ENCODE data around the gene STK32B.
"Not testable (repeated sequence)": the region's sequence is repeated elsewhere in the genome, so short reads cannot be mapped to it uniquely, and the experiment has no call there.

Gene STK32B

DNA sequence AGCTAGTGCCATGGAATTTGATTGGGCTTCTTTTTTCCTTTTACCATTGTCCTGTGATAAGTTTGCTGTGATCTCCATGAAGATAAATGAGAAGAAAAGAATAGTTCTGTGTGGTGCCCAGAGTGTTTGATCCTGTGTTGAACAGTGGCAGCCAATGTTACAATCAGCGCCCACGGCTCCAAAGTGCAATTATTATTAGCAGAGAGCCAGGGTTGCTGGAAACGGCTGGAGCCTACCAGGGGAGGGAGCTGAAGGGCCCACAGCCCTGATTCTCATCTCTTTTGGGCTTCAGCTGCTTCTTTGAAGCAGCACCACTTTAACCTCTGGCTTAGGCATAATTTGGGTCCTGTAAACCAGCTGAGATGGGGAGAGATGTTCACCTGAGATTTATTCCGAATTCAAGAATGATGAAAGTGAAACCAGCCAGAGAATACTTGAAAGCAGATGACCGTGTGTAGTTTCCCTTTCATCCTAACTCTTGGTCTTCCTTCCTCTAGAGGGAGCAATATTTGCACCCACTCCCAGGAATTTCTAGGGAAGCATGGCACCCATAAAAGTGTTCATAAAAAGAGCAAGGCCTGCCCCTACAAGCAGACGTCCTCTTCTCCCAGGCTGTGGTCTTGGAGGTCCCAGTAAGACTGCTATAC lies 358.8 kb downstream of the STK32B start:
- no peak for DNase-seq

DNA sequence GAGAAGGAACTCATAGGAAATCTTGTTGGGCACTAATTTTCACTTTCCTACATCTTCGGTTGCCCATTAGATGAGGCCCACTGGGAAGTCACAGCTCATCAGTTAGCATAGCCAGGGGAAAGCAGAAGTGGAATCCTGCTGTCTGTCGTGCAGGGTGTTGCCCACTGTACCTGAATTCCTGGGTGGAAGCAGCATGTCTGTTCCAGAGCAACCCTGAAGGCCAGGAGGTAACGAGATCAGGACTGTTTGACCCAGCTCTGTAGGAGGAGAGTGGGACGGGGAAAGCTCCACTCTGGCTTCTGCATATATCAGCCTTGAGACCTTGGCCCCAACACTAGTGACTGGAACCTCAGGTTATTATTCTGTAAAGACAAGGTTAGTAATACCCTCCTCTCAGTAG lies 361.0 kb downstream of the STK32B start:
- no peak for DNase-seq

DNA sequence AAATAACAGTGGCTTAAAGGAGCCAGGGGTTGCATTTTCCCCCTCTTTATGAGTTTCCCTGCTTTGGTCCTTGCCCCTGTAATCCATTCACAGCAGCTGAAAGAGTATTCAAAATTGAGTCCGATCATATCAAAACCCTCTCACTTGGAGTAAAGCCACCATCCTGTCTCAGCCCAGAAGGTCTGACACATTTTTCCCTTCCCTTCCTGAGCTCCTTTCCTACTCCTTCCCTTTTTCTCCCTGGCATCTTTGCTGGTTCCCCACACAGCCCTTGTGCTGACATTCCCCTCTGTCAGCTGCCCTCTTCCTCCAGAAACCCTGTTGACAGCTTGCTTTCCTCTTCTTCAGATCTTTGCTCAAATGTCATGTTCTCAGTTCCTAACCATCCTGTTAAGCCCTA lies 361.5 kb downstream of the STK32B start:
- no peak for DNase-seq

DNA sequence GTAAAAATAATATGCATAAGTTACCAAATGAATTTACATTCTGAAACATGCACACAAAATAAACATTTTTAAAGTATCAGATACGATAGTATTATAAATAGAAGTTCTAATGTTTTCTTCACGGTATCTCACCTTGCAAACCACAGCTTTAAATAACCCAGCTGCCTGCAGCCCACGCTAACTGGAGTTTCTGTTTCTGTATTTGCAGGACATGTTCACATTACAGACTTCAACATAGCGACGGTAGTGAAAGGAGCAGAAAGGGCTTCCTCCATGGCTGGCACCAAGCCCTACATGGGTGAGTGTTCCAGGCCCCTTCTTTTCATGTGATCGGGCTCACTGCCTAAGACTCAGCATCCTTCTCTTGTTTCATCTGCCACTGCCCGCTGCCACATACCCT lies 365.4 kb downstream of the STK32B start:
- no peak for DNase-seq

DNA sequence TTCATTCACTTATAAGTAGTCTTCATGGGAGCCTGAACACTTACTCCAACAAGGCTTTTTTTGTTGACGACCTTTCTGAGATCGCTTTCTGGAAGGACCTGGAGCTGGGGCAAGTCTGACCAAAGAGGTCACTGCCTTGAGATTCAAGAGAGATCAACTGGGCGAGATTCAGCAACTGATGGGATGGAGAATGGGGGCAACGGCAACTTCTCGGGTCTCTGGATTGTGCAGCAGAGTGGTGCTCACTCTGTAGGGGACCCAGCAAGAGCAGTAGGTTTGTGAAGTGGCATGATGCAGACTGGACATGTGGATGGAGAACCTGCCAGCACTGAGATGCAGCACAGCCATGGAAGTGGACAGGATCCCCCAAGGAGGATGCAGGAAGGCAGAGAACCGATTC lies 369.0 kb downstream of the STK32B start:
- DNase-seq, result no peak

DNA sequence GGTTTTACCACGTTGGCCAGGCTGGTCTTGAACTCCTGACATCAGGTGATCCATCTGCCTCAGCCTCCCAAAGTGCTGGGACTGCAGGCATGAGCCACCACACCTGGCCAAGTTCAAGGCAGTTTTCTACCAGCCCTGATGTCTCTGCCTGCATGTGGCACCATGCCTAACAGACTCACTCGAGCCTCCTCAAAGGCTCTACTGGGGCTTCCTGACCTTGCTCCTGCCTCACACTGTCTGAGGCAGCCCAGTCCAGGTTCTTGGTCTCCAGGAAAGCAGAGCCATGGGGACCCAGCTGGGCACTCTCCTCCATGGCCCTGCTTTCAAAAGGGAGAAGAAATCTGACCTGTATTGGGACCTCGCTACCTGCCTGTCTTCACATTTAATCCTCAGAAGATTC lies 370.1 kb downstream of the STK32B start:
- DNase-seq, result no peak

DNA sequence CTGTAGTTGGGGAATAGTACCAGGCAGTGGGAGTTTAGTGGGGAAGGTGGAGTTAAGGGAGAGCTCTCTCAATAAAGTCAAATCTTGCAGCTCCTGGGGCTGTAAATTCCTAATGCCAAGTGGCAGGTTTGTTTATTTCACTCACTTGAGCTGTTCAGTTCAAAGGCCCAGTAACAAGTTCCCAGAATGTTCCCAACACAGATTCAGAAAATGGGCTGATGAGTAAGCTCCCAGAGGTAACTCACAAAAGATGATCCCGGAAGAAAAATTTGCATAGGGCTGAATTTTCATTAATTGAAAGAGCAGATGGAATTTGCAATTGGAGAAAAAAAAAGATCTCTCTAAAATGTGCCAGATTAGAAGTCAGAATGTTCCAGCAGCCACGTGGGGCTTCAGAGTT lies 370.9 kb downstream of the STK32B start:
- DNase-seq, result no peak

DNA sequence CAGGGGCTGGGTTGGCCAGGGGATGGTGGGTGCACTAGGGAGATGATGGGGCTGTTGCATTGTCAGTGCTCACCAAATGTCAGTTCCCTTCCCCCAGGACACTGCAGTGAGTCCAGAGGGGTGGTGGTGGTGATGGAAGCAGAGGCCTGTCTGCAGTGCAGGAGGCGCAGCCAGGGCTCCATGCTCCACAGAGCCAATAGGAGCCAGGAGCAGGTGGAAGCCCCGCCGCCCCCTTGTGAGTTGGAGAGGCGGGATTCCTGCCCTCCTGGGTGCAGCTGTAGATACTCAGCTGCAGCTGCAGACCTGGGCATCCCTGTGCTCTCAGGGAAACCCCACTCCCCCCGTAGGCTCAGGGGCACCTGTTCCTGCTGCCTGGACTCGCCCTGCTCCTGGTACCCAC lies 372.4 kb downstream of the STK32B start:
- DNase-seq, result no peak

DNA sequence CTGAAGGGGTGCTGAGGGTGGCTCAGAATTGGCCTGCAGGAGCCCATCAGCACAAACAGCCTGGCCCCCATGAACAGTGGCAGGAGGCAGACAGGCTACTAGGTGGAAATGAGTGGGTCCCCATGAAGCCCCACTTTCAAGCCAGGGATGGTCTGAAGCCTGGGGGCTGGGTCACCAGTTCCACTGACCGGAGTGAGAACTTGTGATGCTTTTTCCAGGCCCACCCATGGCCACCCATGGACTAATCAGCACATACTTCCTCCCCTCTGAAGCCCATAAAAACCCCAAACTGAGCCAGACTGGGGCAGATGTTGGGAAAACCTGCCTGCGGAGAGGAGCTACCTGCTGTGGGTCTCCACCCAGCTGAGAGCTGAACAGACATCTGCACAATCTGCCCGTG lies 372.9 kb downstream of the STK32B start:
- no peak for DNase-seq

DNA sequence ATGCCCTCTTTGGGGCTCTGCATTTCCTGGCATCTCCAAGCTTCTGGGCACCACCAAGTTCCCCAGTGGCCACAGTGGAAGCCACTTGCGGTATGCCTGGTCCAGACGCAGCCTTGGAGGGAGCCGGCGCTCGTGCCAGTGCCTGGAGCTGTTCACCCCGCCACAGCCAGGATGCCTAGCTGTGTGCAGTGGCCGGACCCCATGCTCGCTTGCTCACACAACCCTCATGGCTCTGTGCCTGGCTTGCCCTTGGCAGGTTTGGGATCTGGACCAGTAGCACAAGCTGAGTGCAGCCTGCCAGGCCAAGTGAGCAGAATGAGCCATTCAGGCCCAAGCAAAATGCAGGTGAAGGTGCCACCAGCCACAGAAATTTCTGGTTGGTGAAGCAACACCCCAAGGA lies 373.6 kb downstream of the STK32B start:
- DNase-seq, result no peak

DNA sequence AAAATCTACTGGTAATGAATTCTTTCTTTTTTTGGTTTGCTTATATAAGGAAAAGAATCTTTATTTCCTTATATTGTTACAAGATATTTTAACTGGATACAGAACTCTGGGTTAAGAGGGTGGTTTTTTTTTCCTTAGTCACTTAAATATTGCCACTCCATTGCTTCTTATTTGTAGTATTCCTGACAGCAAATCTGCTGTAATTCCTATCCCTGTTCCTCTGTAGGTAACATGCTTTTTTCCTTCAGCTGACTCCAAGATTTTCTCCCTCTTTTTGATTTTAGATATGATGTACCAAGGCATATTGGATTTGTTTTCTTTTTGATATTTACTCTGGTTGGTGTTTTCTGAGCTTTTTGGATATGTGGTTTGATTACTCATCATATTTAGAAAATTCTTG lies 378.5 kb downstream of the STK32B start:
- DNase-seq, result no peak

DNA sequence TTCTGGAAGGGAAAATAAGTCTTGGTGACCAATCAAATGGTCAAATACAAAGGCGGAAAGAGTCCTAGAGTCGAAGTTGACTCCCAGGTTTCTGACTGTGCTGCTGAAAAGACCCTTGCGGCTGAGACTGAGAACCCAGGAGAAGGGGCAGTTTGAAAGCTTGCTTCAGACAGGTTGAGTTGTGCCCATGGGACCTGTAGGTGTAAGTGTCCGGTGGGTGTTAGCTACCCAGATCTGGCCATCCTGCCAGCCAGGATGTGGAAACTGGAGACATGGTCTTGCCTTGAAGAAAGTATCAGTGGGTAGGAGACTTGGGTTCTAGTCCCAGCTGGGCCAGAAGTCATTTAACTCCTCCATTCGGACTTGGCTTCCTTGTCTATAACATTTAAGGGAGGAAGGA lies 381.9 kb downstream of the STK32B start:
- no peak for DNase-seq

DNA sequence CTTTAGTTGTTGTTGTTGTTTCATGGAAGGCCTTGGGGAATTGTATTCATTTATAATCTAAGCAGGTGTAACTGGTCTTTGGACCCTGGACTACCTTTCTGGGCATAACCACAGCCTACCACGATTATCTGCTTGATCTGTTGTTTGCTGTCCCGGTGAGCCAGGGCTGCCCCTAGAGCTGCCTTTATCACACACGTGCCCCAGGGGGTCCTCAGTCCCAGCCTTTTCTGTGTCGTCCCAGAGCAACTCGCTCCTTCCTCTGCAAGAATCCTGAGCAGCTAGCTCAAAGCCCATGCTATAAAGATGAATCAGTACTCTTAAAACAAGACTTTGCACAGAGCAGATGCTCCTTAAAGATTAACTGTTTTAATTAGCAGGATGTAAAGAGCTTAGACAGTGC lies 383.9 kb downstream of the STK32B start:
- DNase-seq, result no peak

DNA sequence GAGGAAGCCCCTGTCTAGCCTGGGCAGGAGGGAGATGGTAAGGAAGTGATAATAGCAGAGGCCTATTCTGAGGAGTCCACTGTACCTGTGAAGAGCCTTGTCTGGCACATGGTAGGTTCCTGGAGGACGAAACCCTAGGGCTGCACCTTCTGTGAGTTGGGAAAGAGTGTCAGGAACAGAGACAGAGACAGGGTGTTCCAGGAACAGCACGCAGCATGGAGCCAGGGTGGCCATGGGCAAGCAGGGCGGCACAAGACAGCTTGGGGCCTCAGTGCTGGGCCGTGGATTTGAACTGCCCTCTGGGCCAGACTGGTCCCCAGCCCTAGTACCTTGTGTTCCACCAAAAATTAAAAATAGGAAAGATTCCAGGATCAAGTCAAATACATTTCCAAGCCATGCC lies 384.5 kb downstream of the STK32B start:
- DNase-seq, result no peak

DNA sequence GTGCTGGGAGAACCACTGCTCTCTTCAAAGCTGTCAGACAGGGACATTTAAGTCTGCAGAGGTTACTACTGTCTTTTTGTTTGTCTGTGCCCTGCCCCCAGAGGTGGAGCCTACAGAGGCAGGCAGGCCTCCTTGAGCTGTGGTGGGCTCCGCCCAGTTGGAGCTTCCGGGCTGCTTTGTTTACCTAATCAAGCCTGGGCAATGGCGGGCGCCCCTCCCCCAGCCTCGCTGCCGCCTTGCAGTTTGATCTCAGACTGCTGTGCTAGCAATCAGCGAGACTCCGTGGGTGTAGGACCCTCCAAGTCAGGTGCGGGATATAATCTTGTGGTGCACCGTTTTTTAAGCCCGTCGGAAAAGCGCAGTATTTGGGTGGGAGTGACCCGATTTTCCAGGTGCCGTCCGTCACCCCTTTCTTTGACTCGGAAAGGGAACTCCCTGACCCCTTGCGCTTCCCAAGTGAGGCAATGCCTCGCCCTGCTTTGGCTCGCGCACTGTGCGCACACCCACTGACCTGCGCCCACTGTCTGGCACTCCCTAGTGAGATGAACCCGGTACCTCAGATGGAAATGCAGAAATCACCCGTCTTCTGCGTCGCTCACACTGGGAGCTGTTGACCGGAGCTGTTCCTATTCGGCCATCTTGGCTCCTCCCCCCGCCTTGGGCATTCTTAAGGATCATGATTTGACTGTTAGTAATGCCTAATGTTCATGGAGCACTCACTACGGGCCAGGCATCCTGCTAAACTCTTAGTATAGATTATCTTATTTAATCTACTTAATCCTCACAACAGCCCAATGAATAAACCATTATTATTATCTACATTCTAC lies 392.9 kb downstream of the STK32B start:
- not testable (repeated sequence) for DNase-seq

DNA sequence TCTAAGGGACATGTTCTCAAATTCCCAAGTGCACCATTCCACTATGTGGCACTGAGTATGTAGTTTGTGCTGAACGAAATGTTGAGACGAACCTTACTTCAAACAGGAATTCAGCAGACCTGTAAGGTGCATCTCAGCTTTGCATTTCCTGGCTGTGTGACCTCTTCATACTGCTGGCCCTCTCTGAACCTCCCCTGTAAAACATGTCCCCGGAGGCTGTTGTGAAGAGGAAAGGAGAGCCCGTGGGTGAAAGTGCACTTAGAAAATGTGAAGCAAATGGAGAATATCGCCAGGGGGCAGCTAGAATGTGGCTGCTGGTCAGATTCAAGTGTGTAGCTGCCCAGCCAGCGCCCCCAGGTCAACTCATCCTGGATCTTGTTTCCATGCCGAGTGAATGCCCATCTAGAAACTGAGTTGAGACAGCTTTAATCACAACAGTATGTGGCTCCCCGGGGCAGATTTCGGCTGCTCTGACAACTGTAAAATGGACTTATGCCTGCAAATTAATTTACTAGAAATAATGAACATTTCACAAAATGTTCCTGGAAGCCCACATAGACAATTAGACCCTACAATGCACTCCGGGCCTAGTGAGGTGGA lies 393.7 kb downstream of the STK32B start:
- no peak for DNase-seq

DNA sequence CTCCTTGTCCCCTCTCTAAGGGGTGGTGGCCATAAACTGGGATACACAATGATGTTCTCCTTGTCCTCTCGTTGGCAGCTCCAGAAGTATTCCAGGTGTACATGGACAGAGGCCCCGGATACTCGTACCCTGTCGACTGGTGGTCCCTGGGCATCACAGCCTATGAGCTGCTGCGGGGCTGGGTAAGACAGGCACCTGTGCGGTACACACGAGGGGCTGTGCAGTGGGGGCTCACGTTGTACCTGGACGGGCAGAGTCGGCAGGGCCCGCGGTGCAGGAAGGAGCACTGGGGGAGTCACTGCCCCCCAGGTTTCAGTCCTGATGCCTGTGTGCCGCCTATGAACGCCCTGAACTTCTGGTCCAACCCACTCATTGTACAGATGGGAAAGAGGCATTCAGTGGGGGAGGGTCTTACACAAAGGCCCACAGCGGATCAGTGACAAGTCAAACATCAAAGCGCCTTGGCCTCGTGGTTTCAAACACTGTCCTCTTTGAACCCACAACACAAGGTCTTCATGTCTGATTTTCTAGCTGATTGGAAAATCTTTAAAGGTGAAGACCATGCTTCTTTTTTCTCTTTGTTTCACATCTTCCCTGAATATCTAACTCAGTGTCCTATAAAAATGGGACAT lies 395.4 kb downstream of the STK32B start:
- DNase-seq, result no peak

DNA sequence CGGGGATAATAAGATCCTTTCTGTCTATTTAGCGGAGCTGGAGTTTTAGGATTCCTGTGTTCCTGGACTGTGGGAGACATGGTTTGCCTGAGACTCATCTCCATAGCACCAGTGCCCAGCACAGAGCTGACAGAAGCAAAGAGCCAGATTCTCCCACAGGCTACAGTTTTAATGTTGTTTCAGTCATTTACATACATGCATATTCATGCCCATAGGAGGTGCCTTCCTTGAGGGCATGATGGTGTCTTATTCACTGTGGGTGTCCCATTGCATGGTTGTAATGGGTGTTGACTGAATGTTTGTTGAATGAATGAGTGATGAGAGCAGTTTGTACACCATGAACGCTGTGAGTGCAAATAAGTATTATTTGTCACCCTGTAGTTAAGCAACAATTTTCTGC lies 396.5 kb downstream of the STK32B start:
- DNase-seq, result no peak

DNA sequence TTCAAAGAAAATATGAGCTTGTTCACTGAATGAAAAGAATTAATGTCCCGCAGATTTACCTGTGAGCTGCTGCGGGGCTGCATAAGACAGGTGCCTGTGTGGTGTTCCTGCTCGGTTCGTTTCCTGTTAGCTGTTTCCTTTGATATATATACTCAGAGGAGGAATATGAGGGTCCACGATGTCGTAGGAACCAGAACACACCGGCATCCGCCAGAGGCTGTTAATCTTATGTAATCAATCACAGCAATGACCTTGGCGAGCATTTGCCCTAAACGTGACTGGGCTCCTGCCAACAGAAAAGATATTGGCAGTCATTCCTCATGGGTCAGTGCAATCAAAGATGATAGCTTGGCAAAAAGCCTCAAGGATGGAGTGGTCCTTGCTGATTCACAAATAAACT lies 396.9 kb downstream of the STK32B start:
- DNase-seq, result no peak

DNA sequence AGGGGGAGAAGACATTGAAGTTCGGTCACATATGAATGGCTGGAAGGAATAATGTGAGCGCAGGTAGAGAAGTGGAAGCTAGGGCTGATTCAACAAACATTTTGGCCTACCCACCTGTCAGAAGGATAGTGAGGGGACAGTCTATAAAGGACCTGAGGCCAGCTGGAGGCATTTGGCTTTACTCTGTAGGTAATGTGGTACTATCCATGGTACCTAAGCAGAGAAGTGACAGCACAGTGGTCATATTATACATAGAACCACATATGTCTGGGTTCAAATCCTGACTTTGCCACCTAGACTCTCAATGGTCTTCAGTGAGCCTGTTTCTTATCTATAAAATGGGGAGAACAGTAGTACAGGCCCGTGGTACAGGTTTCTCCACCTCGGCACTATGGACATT lies 400.0 kb downstream of the STK32B start:
- no peak for DNase-seq

DNA sequence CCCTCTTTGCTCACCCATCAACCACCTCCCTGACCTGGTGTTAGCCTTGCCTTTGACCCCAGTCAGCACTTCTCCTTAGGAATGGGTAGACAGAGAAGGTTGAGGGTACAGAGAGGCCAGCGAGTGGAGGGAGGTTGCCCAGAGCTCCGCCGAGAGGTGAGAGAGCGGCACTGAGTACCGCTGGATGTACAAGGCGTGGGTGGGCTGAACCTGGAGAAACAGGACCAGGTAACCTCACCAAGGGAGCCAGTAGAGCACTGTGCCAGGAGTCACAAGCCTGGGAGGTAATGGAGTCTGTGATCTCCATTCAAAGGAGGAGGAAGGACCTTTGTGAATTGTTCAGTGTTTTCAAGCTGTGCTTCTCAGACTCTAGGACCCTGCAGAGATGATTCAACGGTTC lies 400.9 kb downstream of the STK32B start:
- no peak for DNase-seq

DNA sequence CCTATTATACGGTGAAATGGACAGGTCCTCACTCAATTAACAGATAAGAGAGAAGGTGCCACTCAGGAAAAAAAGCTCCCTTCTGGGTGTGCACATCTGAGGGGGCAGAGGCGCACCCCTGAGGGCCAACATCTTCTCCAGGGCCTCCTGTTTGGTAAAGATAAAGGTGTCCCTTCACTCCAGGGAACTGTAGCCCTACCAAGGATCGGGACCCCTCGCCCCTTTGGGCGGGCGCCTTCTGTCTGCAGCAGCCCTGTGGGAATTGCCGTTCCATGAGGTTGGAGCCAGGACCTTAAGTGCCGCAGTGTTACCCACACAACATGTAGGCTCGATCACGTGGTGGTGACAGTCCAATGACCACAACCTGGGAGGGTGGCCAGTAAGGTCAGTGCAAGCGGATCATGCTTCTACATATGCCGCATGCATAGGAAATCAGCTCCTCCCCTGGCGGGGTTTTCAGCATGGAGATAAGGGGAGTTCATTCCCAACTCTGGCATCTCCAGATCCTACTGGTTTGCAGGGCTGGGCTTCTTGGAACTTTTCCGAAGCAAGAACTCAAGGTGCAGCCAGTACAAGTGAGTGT lies 403.8 kb downstream of the STK32B start:
- no peak for DNase-seq

DNA sequence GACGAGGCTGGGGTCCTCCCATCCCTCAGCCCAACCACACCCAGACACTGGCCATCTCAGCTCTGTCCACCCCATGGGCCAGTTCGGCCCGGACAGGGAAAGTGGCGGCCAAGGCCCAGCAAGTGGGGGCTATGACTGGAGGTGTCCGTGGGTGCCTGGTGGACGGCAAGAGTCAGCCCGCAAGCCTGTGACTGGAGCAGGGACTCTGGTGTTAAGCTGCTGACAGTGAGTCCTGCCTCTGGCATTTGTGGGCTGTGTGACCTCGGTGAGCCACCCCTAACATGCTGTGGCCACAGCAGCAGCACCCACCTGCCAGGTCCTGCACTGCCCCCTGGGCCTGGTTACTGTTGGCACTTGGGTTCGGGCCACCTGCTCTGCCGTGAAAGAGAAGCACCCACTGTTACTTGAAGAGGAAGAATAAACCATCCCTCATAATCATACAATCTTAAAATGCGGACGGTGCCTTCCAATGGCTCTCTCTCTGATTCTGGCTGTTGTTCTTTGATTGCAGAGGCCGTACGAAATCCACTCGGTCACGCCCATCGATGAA lies 405.1 kb downstream of the STK32B start:
- DNase-seq, result no peak

Measured in CD4-positive, alpha-beta T cell treated with Interferon gamma for 1 hour (primary cell).